Measurements from ENCODE around the gene RGPD6.
"Not testable (repeated sequence)": the region's sequence is repeated elsewhere in the genome, so short reads cannot be mapped to it uniquely, and the experiment has no call there.

GRCh38 chr2:110480084-110480483, 96.9 kb downstream of the RGPD6 start:
- not testable (repeated sequence) for TF ChIP-seq POLR2A (IDR thresholded peaks at IDR 0.05)
- TF ChIP-seq, protein P1, sequence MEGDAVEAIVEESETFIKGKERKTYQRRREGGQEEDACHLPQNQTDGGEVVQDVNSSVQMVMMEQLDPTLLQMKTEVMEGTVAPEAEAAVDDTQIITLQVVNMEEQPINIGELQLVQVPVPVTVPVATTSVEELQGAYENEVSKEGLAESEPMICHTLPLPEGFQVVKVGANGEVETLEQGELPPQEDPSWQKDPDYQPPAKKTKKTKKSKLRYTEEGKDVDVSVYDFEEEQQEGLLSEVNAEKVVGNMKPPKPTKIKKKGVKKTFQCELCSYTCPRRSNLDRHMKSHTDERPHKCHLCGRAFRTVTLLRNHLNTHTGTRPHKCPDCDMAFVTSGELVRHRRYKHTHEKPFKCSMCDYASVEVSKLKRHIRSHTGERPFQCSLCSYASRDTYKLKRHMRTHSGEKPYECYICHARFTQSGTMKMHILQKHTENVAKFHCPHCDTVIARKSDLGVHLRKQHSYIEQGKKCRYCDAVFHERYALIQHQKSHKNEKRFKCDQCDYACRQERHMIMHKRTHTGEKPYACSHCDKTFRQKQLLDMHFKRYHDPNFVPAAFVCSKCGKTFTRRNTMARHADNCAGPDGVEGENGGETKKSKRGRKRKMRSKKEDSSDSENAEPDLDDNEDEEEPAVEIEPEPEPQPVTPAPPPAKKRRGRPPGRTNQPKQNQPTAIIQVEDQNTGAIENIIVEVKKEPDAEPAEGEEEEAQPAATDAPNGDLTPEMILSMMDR (IDR thresholded peaks at IDR 0.05) = not testable (repeated sequence)

Measured in Peyer's patch (tissue), 4 donors.